ENCODE results near the gene LRRC8D.

Gene LRRC8D

DNA sequence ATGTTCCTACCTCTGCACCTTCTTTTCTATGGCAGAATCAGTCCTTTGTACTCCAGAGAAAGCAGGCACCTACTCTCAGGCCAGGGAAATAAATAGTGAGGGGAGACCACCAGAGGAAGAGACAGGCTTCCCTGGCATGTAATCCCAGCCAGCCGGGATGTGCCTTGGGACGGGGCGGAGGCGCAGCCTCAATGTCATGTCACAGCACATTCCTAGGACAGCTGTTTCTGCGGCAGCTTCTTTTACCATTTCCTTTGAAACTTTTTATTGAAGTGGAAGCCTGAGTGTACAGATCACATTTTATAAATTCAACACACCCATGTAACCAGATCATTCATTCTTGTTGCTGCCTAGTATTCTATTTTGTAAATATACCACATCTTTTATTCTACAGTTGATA, 106.2 kb downstream of the LRRC8D start:
- Histone ChIP-seq H3K4me1 (ENCODE audit: control insufficient read depth in 1 of 2, insufficient read depth in 2 of 2, low read length in 2 of 2) (no peaks in the 10 kb centered on the region), H3K27me3 (ENCODE audit: low read depth, low read length) (no peaks in the 10 kb centered on the region), H3K9me3 (ENCODE audit: control insufficient read depth in 1 of 2, low read length in 2 of 2) (no peaks in the 10 kb centered on the region), H3K4me3 (ENCODE audit: low read depth in 1 of 2, low read length in 2 of 2) (no peak overlapping the region), H3K36me3 (ENCODE audit: control insufficient read depth in 1 of 2, insufficient read depth in 2 of 2, low read length in 2 of 2) (no peaks in the 10 kb centered on the region), H3K27ac (ENCODE audit: low read length) (no peak overlapping the region)

DNA sequence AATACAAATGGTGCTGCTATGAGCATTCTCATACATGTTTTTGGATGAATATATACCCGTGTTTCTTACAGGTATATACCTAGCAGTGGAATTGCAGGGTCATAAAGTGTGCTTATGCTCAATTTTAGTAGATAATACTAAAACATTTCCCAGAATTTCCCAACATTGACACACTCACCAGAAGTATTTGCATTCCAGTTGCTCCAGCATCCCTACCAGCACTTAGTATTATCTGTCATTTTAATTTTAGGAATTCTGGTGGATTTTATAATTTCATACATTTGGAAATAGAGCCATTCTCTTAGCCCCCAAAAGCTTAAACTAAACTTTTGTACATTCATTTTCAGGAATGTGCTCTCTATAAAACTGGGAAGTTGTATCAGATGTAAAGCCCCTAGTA, 106.6 kb downstream of the LRRC8D start:
- H3K27me3 ChIP-seq (ENCODE audit: low read depth, low read length) = no peaks in the 10 kb centered on the region
- H3K4me3 ChIP-seq (ENCODE audit: low read depth in 1 of 2, low read length in 2 of 2) = no peak overlapping the region
- H3K9me3 ChIP-seq (ENCODE audit: control insufficient read depth in 1 of 2, low read length in 2 of 2) = no peaks in the 10 kb centered on the region
- H3K36me3 ChIP-seq (ENCODE audit: control insufficient read depth in 1 of 2, insufficient read depth in 2 of 2, low read length in 2 of 2) = peaks cover 0 to under 1% of the 10 kb centered on the region in 2 donors
- no peaks in the 10 kb centered on the region for H3K4me1 ChIP-seq (ENCODE audit: control insufficient read depth in 1 of 2, insufficient read depth in 2 of 2, low read length in 2 of 2)
- H3K27ac ChIP-seq (ENCODE audit: low read length) = no peak overlapping the region

DNA sequence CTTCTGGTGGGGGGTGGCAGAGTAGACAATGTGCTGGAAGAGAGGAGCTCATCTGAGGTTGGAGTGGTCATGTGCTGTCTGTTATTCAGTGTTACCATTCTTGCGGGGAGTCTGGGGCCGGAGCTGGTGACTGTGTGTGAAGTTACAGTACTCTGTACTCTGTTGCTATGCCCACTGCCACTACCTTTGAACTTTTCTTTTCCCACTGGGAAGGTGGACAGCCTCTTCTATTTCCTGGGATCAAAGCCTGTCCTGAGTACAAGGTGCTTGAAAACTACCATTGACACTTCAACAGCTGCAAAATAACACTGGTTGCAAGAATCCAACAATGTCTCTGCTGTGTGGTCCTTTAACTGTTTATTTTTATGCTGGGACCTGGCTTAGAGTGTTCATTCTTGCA, 107.7 kb downstream of the LRRC8D start:
- no peaks in the 10 kb centered on the region for H3K9me3 ChIP-seq (ENCODE audit: control insufficient read depth in 1 of 2, low read length in 2 of 2)
- H3K27ac ChIP-seq (ENCODE audit: low read length) = no peak overlapping the region
- H3K36me3 ChIP-seq (ENCODE audit: control insufficient read depth in 1 of 2, insufficient read depth in 2 of 2, low read length in 2 of 2) = peaks cover 6 to 11% of the 10 kb centered on the region in 2 donors
- no peaks in the 10 kb centered on the region for H3K27me3 ChIP-seq (ENCODE audit: low read depth, low read length)
- H3K4me3 ChIP-seq (ENCODE audit: low read depth in 1 of 2, low read length in 2 of 2) = no peak overlapping the region
- no peaks in the 10 kb centered on the region for H3K4me1 ChIP-seq (ENCODE audit: control insufficient read depth in 1 of 2, insufficient read depth in 2 of 2, low read length in 2 of 2)

DNA sequence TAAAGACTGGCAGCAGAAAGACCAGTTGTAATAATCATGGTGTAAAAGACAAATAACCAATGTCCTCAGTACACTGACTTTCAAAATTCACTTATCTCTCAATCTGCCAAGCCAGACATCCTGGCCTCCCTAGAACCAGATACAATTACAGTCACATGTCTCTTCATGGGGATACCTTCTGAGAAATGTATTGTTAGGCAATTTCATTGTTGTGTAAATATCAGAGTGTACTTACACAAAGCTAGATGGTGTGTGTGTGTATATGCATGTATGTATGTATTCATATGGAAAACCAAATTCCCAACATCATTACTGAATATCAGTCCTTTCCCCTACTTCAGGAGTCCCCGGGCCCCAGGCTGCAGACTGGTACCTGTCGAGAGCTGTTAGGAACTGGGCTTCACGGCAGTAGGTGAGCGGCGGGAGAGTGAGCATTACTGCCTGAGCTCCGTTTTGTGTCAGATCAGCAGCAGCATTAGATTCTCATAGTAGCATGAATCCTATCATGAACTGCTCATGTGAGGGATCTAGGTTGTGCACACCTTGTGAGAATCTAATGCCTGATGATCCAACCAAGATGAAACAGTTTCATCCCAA, 108.7 kb downstream of the LRRC8D start:
- Histone ChIP-seq H3K27me3 (ENCODE audit: low read depth, low read length) (no peaks in the 10 kb centered on the region), H3K9me3 (ENCODE audit: control insufficient read depth in 1 of 2, low read length in 2 of 2) (no peaks in the 10 kb centered on the region), H3K36me3 (ENCODE audit: control insufficient read depth in 1 of 2, insufficient read depth in 2 of 2, low read length in 2 of 2) (peaks cover 14 to 21% of the 10 kb centered on the region in 2 donors), H3K27ac (ENCODE audit: low read length) (no peak overlapping the region), H3K4me3 (ENCODE audit: low read depth in 1 of 2, low read length in 2 of 2) (no peak overlapping the region), H3K4me1 (ENCODE audit: control insufficient read depth in 1 of 2, insufficient read depth in 2 of 2, low read length in 2 of 2) (no peaks in the 10 kb centered on the region)

DNA sequence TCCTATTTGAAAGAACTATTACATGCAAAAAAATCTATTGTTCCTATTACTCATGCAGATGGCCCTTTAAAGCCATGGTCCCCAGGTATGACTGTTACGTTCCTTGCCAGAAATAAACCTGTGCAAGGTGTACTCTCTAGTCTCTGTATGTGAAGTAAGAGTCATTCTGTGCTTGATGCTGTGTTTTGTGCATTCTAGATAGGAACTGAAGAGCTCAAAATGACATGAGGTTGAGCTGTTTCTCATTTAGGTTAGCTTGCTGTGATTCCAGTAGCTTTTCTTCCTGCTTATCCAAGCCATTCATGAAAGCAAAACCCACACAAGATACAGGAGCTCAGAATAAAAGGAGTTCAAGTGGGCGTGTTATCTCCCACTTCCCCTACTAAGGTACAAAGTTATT, 109.7 kb downstream of the LRRC8D start:
- Histone ChIP-seq H3K4me1 (ENCODE audit: control insufficient read depth in 1 of 2, insufficient read depth in 2 of 2, low read length in 2 of 2) (no peaks in the 10 kb centered on the region), H3K4me3 (ENCODE audit: low read depth in 1 of 2, low read length in 2 of 2) (no peak overlapping the region), H3K9me3 (ENCODE audit: control insufficient read depth in 1 of 2, low read length in 2 of 2) (no peaks in the 10 kb centered on the region), H3K36me3 (ENCODE audit: control insufficient read depth in 1 of 2, insufficient read depth in 2 of 2, low read length in 2 of 2) (peaks cover 14 to 23% of the 10 kb centered on the region in 2 donors), H3K27ac (ENCODE audit: low read length) (no peak overlapping the region), H3K27me3 (ENCODE audit: low read depth, low read length) (no peaks in the 10 kb centered on the region)

DNA sequence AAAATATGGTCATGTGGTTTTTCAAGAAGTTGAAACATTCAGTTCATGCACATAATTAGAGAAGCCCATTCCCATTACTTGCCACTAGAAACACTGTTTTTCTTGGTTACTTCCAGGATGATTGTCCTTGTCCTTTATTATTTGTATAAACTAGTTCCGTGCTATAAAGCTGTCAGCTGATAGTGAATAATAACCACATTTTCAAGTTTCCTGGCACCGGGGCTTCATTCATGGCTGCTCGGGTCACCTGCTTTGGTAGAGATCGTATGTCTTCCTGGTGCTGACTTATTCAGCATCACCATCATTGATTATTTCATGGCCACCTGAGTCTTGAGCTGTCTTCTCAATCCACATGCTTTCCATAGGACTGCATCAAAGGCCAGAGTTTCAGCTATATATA, 111.1 kb downstream of the LRRC8D start:
- Histone ChIP-seq H3K4me3 (ENCODE audit: low read depth in 1 of 2, low read length in 2 of 2) (no peak overlapping the region), H3K4me1 (ENCODE audit: control insufficient read depth in 1 of 2, insufficient read depth in 2 of 2, low read length in 2 of 2) (no peaks in the 10 kb centered on the region), H3K36me3 (ENCODE audit: control insufficient read depth in 1 of 2, insufficient read depth in 2 of 2, low read length in 2 of 2) (peaks cover 14 to 23% of the 10 kb centered on the region in 2 donors), H3K9me3 (ENCODE audit: control insufficient read depth in 1 of 2, low read length in 2 of 2) (no peaks in the 10 kb centered on the region), H3K27me3 (ENCODE audit: low read depth, low read length) (no peaks in the 10 kb centered on the region), H3K27ac (ENCODE audit: low read length) (no peak overlapping the region)

DNA sequence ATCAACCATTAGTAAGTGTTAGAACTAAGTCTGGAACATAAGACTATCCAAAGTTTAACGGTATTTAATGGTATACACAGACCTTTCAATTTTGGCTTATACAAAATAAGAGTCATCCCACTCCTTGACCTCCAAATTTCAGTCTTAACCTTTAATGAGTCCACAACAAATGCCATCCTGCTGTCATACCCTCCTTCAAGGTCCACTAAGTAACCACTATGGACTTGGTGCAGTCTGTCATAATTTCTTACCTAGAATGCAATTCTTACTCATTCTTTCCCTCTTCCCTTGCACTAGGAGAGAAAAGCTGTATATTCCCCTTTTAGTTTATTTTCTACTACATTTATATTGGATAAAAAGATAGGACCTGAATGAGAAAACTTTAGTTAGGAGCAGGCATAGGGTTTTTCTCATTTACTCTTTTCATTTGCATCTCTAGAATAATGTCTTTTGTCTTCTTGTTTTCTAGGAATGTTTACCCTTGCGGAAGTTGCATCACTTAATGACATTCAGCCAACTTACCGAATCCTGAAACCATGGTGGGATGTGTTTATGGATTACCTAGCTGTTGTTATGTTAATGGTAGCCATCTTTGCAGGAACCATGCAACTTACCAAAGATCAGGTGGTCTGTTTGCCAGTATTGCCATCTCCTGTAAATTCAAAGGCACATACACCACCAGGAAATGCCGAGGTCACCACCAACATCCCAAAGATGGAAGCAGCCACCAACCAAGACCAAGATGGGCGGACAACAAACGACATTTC, 111.9 kb downstream of the LRRC8D start:
- H3K4me3 ChIP-seq (ENCODE audit: low read depth in 1 of 2, low read length in 2 of 2) = no peak overlapping the region
- no peaks in the 10 kb centered on the region for H3K4me1 ChIP-seq (ENCODE audit: control insufficient read depth in 1 of 2, insufficient read depth in 2 of 2, low read length in 2 of 2)
- H3K27ac ChIP-seq (ENCODE audit: low read length) = no peak overlapping the region
- no peaks in the 10 kb centered on the region for H3K27me3 ChIP-seq (ENCODE audit: low read depth, low read length)
- peaks cover 14 to 23% of the 10 kb centered on the region in 2 donors for H3K36me3 ChIP-seq (ENCODE audit: control insufficient read depth in 1 of 2, insufficient read depth in 2 of 2, low read length in 2 of 2)
- H3K9me3 ChIP-seq (ENCODE audit: control insufficient read depth in 1 of 2, low read length in 2 of 2) = no peaks in the 10 kb centered on the region

DNA sequence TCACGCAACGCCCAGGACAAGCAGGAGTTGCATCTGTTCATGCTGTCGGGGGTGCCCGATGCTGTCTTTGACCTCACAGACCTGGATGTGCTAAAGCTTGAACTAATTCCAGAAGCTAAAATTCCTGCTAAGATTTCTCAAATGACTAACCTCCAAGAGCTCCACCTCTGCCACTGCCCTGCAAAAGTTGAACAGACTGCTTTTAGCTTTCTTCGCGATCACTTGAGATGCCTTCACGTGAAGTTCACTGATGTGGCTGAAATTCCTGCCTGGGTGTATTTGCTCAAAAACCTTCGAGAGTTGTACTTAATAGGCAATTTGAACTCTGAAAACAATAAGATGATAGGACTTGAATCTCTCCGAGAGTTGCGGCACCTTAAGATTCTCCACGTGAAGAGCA, 113.6 kb downstream of the LRRC8D start:
- Histone ChIP-seq H3K9me3 (ENCODE audit: control insufficient read depth in 1 of 2, low read length in 2 of 2) (no peaks in the 10 kb centered on the region), H3K36me3 (ENCODE audit: control insufficient read depth in 1 of 2, insufficient read depth in 2 of 2, low read length in 2 of 2) (peaks cover 14 to 23% of the 10 kb centered on the region in 2 donors)

DNA sequence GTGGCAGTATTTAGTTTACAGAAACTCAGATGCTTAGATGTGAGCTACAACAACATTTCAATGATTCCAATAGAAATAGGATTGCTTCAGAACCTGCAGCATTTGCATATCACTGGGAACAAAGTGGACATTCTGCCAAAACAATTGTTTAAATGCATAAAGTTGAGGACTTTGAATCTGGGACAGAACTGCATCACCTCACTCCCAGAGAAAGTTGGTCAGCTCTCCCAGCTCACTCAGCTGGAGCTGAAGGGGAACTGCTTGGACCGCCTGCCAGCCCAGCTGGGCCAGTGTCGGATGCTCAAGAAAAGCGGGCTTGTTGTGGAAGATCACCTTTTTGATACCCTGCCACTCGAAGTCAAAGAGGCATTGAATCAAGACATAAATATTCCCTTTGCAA, 114.4 kb downstream of the LRRC8D start:
- Histone ChIP-seq H3K27ac (ENCODE audit: low read length) (no peak overlapping the region), H3K4me1 (ENCODE audit: control insufficient read depth in 1 of 2, insufficient read depth in 2 of 2, low read length in 2 of 2) (no peaks in the 10 kb centered on the region), H3K36me3 (ENCODE audit: control insufficient read depth in 1 of 2, insufficient read depth in 2 of 2, low read length in 2 of 2) (peaks cover 14 to 23% of the 10 kb centered on the region in 2 donors), H3K27me3 (ENCODE audit: low read depth, low read length) (no peaks in the 10 kb centered on the region), H3K9me3 (ENCODE audit: control insufficient read depth in 1 of 2, low read length in 2 of 2) (no peaks in the 10 kb centered on the region), H3K4me3 (ENCODE audit: low read depth in 1 of 2, low read length in 2 of 2) (no peak overlapping the region)

More for the DNA sequence above, 113.6 kb downstream of the LRRC8D start:
- Histone ChIP-seq H3K4me1 (ENCODE audit: control insufficient read depth in 1 of 2, insufficient read depth in 2 of 2, low read length in 2 of 2) (no peaks in the 10 kb centered on the region), H3K4me3 (ENCODE audit: low read depth in 1 of 2, low read length in 2 of 2) (no peak overlapping the region), H3K27ac (ENCODE audit: low read length) (no peak overlapping the region), H3K27me3 (ENCODE audit: low read depth, low read length) (no peaks in the 10 kb centered on the region)

DNA sequence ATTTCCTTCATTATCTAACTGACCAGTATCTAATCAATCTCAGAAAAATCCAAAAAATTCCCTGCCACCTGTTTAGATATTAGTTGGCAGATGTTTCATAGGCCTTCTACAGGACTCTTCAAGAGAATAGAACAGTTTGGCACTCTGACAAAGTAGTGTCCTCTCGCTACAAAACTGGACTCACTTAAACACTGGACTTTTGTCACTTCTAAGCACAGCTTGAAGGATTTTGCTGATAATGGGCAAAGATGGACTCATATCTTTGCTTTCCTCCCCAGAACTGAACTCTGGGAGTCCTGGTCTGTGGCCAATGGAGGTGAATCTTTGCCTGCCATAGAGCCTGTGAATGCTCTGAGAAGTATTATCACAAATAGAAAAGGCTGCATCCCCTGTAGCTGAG, 115.9 kb downstream of the LRRC8D start:
- Histone ChIP-seq H3K4me1 (ENCODE audit: control insufficient read depth in 1 of 2, insufficient read depth in 2 of 2, low read length in 2 of 2) (no peaks in the 10 kb centered on the region), H3K27ac (ENCODE audit: low read length) (no peak overlapping the region), H3K4me3 (ENCODE audit: low read depth in 1 of 2, low read length in 2 of 2) (no peak overlapping the region)

DNA sequence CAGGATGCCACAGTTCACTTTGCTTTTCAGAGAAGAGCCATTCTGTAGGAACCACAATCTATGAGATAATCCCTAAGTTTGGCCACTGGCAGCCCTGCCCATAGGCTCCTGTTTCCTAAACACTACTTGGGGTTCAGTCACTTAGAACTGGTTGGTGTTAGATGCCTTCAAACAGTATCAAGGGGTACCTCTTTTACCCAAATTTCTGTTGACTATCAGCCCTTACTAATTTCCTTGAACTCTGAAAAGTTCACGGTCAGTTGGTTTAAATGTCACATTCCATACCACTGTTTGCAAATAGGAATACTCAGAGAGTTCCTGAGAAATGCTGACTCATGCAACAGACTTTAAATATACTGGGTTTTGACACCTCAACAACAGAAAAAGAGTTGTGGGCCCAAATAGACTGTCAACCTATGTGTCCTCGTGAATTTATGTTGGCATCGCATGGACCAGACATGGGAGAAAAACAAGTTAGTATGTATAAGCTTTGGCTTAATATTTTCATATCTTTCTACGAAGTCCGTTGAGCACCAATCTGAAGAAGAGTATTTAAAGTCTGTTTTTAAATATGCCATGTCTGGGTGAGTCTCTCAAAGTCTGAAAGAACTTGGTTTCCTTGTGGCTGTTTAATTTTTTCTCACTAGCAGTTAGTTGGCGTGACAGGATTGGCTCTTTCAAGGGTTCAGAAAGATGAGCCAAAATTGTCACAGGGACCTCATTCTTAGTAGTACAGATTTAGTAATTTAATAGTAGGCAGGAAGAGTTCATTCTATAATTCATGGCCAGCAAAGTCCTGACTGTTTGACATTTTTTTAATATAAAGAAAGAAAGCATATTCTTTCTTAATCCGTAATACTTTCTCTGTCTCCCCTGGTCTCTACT, 117.6 kb downstream of the LRRC8D start:
- H3K27ac ChIP-seq (ENCODE audit: low read length) = no peak overlapping the region
- no peak overlapping the region for H3K4me3 ChIP-seq (ENCODE audit: low read depth in 1 of 2, low read length in 2 of 2)
- H3K4me1 ChIP-seq (ENCODE audit: control insufficient read depth in 1 of 2, insufficient read depth in 2 of 2, low read length in 2 of 2) = peaks cover 0 to 5% of the 10 kb centered on the region in 2 donors
- peaks cover 9 to 13% of the 10 kb centered on the region in 2 donors for H3K36me3 ChIP-seq (ENCODE audit: control insufficient read depth in 1 of 2, insufficient read depth in 2 of 2, low read length in 2 of 2)
- no peaks in the 10 kb centered on the region for H3K27me3 ChIP-seq (ENCODE audit: low read depth, low read length)
- no peaks in the 10 kb centered on the region for H3K9me3 ChIP-seq (ENCODE audit: control insufficient read depth in 1 of 2, low read length in 2 of 2)

More for the DNA sequence above, 115.9 kb downstream of the LRRC8D start:
- H3K27me3 ChIP-seq (ENCODE audit: low read depth, low read length) = no peaks in the 10 kb centered on the region
- peaks cover 14 to 23% of the 10 kb centered on the region in 2 donors for H3K36me3 ChIP-seq (ENCODE audit: control insufficient read depth in 1 of 2, insufficient read depth in 2 of 2, low read length in 2 of 2)
- H3K9me3 ChIP-seq (ENCODE audit: control insufficient read depth in 1 of 2, low read length in 2 of 2) = no peaks in the 10 kb centered on the region
